ENCODE results near the gene ZBTB11.
"Not testable (repeated sequence)": the region's sequence is repeated elsewhere in the genome, so short reads cannot be mapped to it uniquely, and the experiment has no call there.

Gene ZBTB11

GRCh38 chr3:101613014-101613413 is 63.9 kb downstream of the ZBTB11 start:
- DNase-seq = not testable (repeated sequence)

GRCh38 chr3:101611023-101611422 is 65.9 kb downstream of the ZBTB11 start:
- no peak for DNase-seq

- DNase-seq = not testable (repeated sequence)
Observed at GRCh38 chr3:101605398-101605797, 71.5 kb downstream of the ZBTB11 start.

GRCh38 chr3:101603184-101603583 is 73.7 kb downstream of the ZBTB11 start:
- no peak for DNase-seq

GRCh38 chr3:101602731-101603130 is 74.2 kb downstream of the ZBTB11 start:
- DNase-seq = no peak

All from NCI-H524 (cell line).